CD4-positive, alpha-beta T cell treated with Interleukin-21 for 1 hour (primary cell): ENCODE measurements around the gene SMARCD1.
A peak's percentile ranks its signal among the peaks of the same experiment; 100 is the strongest.

ENCODE experiments used
- DNase-seq: peaks from one replicate; pipeline ENCODE4 v3.0.0-alpha.2; 2020

SMARCD1 gene

GRCh38 chr12:50057000-50057841 lies 27.9 kb upstream of the SMARCD1 start, which contains the start of gene ASIC1:
TSS of gene ASIC1 (plus strand) at chr12:50057596. CDS start at chr12:50058767, 1,171 bp downstream.
- peak; percentile 36 for DNase-seq

GRCh38 chr12:50057896-50058670 lies 27.1 kb upstream of the SMARCD1 start:
- DNase-seq: no peak

DNA sequence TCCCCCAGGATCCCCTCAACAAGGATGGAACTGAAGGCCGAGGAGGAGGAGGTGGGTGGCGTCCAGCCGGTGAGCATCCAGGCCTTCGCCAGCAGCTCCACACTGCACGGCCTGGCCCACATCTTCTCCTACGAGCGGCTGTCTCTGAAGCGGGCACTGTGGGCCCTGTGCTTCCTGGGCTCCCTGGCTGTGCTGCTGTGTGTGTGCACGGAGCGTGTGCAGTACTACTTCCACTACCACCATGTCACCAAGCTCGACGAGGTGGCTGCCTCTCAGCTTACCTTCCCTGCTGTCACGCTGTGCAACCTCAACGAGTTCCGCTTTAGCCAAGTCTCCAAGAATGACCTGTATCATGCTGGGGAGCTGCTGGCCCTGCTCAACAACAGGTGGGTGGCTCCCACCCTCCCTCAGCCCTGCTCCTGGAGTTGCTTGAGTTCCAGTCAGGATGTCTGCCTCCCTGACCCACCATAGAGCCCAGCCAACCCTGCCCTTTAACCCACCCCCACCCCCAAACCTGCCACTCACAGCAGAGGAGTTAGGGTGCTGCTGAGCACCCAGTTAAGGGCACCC lies 26.3 kb upstream of the SMARCD1 start:
- DNase-seq: no peak

DNA sequence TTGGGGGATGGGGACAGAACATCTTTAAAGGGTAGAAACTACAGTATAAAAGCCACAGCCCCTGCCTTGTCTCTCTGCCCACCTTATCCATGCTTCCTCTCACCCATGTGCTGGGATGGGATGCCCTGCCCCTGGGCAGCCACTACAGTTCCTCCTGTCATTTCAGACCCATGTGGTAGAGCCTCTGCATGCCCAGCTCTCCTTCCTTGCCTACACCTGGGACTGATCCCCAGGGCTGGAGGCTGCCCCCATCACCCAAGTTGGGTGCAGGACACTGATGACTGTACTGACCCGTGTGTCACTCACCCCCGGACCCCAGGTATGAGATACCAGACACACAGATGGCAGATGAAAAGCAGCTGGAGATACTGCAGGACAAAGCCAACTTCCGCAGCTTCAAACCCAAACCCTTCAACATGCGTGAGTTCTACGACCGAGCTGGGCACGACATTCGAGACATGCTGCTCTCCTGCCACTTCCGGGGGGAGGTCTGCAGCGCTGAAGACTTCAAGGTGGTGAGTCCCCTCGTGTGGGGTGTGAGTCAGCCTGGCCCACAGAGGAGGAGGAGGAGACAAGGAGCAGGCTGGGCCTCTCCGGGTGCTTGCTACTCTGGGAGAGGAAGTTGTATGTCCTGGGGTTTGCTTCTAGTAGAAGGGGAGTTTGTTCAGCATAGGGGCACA lies 25.6 kb upstream of the SMARCD1 start:
- DNase-seq: no peak

- no peak for DNase-seq
Observed at GRCh38 chr12:50060120-50060468, 25.0 kb upstream of the SMARCD1 start.

- DNase-seq: no peak
Observed at GRCh38 chr12:50061171-50061570, 24.0 kb upstream of the SMARCD1 start.

DNA sequence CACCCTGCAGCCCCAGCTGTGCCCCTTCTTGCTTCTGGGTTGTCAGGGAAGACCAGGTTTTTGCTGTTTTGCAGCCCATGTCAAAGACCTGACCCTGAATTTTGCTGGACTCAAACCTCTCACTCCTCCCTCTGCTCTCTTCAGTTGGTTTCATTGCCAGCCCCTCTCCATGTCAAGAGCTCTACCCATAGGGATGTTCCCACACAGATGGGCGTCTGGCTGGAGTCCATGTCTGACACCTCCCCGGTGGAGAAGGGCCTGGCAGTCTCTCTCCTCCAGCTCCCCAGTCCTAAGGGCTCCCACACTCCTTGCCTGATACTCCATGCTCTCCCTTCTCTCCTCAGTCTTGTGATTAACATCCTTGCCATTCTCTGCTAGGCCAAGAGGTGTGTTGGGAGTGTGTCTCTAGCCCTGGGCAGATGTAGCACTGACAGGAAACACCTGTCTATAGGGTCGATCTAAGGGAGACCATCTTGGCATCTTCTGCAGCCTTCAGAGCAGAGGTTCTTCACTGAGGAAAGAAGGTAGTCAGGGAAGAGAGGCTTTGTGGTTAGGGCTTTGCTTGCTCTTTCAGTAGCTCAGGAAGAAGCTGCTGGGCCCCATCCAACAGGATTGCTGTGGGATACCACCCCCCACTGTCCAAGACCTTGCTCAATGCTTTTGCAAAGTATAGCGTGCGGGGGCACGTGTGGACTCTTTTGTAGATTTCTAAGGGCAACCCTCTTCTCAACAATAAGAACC lies 23.0 kb upstream of the SMARCD1 start:
- no peak for DNase-seq

- DNase-seq: no peak
Observed at GRCh38 chr12:50062728-50063460, 22.2 kb upstream of the SMARCD1 start.

DNA sequence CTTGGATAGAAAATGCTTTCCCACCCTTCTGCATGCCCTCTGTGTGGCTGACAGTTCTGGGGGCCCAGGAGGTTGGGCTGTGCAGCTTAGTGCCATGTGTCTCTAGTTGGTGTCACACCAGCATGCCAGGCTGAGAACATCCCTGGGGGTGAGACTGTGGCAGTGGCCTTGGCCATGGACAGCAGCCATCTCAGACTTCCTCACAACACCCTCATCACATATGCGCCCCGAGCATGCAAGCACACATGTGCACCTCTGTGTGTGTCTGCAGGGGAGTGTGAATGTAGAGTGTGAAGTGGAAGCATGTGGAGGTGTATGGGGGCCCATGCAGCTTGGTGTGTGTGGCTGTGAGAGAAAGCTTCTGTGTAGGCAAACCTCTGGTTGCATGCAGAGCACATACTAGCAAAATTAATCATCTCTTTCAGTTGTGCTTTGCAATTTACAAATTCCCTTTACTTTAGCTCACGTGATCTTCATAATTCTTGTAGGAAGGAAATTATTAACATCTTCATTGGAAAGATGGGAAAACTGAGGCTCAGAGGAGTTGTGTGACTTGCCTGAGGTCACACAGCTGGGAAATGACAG lies 19.3 kb upstream of the SMARCD1 start:
- no peak for DNase-seq

GRCh38 chr12:50066402-50066801 lies 18.7 kb upstream of the SMARCD1 start:
- DNase-seq: no peak

- DNase-seq: no peak
Observed at GRCh38 chr12:50069069-50069468, 16.1 kb upstream of the SMARCD1 start.

- DNase-seq: no peak
Observed at GRCh38 chr12:50069539-50069938, 15.6 kb upstream of the SMARCD1 start.

DNA sequence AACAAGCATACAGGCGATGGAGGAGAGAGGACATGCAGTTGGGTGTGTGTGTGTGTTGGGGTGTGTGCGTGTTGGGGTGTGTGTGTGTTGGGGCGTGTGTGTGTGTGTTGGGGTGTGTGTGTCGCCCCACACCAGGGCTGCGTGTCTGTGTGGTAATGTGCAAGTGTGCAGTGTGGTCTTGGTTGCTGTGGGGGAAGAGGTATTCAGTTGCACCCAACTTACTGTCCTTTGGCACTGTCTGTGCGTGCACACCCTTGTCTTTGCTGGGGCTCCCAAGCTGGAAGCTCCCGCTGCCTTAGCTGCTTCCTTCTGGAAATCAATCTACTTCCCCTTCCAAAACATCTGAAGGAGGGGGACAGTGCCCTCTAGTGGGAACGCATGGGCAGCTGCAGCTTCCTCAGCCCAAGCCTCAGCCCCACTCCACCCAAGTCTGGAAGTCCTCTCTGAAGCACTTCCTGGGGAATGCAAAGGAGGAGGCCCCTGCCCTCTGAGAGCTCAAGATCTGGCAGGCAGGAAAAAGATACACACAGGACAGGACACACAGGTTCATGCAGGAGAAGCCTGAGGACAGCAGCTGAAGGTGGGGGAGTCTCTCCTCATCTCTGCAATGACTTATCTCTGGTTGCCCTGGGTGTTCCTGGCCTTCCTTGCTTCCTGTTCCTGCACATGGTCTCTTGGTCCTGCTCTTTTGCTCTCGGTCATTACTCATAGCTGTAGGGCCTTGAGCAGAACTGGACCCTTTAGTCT lies 14.7 kb upstream of the SMARCD1 start:
- peak; percentile 64 for DNase-seq

GRCh38 chr12:50072198-50072907 lies 12.8 kb upstream of the SMARCD1 start:
- DNase-seq: no peak

- no peak for DNase-seq
Observed at GRCh38 chr12:50073206-50073605, 11.9 kb upstream of the SMARCD1 start.

GRCh38 chr12:50073712-50074111 lies 11.4 kb upstream of the SMARCD1 start:
- DNase-seq: no peak

GRCh38 chr12:50074936-50075807 lies 10.0 kb upstream of the SMARCD1 start:
- DNase-seq: peak; percentile 82

GRCh38 chr12:50075808-50076170 lies 9.4 kb upstream of the SMARCD1 start:
- DNase-seq: no peak

- no peak for DNase-seq
Observed at GRCh38 chr12:50077099-50077498, 8.0 kb upstream of the SMARCD1 start.
